Measurements from ENCODE around the gene WTAP.
"Not testable (repeated sequence)": the region's sequence is repeated elsewhere in the genome, so short reads cannot be mapped to it uniquely, and the experiment has no call there.

Gene WTAP

DNA sequence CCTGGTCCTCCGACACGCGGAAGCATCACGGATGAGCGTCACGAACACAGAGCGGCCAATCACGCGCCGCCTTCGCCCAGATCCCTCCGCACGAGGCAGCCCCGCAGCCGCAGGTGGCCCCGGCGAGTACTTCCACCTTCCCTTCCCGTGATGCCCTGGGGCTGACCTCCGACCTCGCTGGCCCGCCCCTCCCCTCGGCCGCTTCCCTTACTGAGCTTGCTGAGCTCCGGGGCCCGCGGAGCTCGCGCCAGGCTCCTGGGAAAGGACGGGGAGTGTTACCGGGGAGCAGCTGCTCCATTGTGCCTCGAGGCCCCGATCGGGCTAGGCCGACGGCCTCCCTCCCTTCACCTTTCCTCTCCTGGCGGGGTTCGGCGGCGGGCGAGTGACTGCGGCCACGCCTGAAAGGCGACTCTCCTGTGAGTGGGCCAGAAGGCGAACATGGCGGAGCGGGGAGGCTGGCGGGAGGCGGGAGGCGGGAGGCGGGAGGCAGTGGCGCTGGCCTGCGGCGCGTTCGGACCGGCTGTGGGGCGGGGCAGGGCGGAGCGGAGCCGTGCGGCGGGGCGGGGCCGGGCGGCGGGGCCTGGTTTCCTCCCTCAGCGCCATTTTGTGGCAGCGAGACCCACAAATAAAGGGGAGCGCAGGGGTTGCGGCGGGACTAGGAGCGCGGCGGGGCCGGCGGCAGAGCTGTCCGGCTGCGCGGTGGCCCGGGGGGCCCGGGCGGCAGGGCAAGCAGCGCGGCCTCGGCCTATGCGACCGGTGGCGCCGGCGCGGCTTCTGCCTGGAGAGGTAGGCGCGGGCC is at the start of gene WTAP:
Gene WTAP, plus strand, starts transcription at position 589 of the 799 bp plus-strand sequence. CDS start 8,760 bp downstream, outside the sequence.
- DNase-seq = peak; percentile 97

GRCh38 chr6:159677506-159678165 is 49.7 kb upstream of the WTAP start:
- DNase-seq = no peak

GRCh38 chr6:159678574-159678973 is 48.7 kb upstream of the WTAP start:
- no peak for DNase-seq

DNA sequence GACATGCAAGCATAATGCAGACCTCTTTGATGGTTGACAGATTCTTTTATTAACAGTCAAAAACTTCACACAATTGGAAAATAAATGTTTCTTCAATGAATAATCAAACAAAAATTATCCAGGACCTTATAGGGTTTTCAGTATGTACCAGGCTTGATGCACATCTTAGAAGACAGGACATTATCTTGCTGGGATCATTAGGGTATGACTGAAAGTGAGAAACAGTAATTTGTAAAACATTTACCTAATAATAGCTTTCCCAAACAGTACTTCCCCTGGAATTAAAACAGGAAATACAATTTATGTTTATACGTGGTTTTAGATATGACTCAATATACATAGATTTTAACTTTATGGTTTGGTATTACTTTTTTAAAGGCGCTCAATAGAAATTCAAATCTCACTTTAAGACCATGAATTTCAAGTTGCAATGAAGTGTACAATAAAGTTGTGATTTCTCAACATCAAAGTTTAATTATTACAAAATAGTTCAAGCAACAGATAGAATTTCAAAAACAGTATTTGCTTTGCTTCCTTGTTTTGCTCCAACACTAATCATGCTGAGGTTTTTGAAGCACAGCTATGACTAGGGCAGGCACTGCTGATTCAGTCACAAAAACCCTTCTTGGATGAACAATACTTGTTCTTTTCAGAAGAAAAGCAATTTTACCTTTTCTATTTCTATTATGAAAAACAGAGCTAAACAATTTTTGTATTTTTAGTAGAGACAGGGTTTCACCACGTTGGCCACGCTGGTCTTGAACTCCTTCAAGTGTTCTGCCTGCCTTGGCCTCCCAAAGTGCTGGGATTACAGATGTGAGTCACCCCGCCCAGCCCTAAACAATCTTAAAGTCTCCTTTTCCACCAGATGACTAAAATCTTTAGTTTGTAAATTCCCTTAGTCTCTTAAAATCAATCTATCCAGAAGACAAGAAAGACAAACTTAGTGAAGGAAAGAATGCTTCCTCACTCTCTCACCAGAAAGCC is 47.9 kb upstream of the WTAP start:
- peak; percentile 52 for DNase-seq

GRCh38 chr6:159680104-159680503 is 47.2 kb upstream of the WTAP start:
- peak; percentile 30 for DNase-seq

DNA sequence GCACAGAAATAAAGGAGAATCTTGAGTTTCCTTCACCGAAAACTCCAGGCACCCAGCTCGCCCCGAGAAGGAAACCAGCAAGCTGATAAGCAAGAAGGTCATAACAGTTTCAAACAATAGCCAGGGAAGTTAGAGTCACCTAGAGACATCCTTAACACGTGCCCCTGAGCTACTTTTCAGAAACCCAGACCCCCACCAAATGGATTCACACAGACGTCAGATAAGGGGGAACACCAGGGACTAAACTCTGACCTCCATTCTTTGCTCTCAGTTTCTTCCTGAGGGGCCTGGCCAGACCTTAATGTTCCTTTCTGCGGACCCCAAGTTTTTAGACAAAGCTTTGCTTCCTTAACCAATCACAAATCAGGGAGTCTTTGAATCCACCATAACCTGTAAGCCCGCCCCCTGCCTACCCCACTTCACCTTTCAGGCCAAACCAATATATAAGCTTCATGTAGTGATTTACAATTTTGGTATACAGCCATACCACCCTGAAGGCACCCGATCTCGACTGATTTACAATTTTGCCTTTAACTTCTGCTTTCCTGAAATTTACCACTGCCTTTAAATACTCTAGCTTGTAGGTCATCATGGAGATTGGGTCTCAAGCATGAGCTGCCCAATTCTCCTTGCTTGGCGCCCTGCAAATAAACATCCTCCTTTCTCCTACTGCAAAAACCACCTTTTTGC is 46.0 kb upstream of the WTAP start:
- no peak for DNase-seq

- DNase-seq = peak; percentile 28
Measured at GRCh38 chr6:159682295-159682694, 45.0 kb upstream of the WTAP start.

DNA sequence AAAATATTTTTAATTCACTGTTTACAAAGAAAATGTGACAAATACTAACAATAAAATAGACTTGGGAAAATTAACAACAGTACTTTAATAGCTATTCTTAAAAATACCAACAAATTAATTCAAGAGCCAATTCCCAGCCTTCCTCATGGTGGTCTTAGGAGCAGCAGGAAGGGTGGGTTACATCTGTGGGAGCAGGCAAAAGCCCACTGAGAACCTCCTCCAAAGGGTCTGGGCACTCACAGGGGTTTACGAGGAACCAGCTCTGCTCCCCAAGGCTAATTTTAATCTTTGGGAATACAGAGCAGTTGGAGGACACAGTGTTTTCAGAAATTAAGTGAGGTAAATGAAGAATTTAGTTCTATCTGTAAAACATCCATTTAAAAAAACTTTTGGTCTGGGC is 44.5 kb upstream of the WTAP start:
- no peak for DNase-seq

DNA sequence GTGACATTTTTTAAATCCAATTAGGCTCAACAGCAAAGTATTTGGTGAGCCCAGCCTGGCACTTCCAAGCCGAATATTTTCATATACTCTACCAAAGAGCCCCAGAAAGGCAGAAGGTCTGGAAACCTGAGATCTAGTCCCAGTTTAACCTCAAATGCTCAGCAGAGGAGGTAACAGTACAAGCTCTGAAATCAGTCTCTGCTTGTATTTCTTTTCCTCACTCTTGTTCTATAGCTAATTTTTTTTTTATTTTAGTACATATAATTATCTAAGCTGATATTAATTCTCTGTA is 43.3 kb upstream of the WTAP start:
- no peak for DNase-seq

GRCh38 chr6:159686040-159686439 is 41.3 kb upstream of the WTAP start:
- DNase-seq = no peak

DNA sequence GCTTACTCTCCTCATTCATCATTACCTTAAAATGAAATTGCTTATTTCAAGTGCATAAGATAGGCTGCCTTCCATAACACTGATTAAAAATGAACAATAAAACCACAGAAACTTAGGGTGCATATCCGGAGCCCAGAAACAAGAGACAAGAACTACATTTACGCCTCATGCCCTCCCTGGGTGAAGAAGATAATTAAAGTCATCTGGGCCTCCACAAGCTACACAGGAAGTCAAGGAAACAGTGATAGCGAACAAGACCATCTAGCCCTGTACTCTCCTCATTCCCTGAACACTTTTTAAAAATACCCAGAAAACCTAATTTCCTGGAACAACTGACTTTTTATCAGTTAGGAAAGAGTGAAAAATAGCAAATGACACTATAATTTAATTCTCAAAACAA is 40.6 kb upstream of the WTAP start:
- peak; percentile 37 for DNase-seq

GRCh38 chr6:159687341-159687740 is 40.0 kb upstream of the WTAP start:
- no peak for DNase-seq

DNA sequence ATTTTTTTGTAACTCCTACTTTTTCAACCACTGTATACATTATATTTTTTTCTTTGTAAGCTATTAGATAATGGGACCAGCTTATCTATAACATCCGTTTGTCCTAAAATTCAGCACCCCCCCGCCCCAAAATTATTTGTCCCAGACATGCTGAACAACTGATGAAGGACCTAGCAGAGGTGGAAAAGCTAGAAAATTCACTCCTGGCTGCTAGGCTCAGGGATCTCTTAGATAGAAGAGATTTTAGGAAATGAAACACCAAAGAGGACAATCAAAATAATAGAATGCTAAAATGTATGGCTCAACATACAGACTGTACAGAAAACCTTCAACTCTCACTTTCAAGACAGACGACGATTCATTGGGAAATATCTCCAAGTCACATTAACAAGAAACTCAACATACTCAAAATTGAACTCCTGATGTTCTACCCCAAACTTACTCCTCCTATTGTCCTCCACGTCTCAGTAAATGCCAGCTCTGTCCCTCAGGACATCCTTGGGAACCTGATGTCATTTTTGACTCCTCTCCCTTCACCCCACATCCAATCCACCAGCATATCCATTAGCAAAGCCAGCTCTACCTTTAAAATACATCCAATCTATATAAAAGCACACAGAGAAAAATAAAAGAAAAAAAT is 38.9 kb upstream of the WTAP start:
- DNase-seq = no peak

GRCh38 chr6:159689001-159689400 is 38.3 kb upstream of the WTAP start:
- no peak for DNase-seq

GRCh38 chr6:159690135-159690534 is 37.2 kb upstream of the WTAP start:
- not testable (repeated sequence) for DNase-seq

GRCh38 chr6:159691133-159691962 is 36.0 kb upstream of the WTAP start:
- DNase-seq = peak; percentile 69

DNA sequence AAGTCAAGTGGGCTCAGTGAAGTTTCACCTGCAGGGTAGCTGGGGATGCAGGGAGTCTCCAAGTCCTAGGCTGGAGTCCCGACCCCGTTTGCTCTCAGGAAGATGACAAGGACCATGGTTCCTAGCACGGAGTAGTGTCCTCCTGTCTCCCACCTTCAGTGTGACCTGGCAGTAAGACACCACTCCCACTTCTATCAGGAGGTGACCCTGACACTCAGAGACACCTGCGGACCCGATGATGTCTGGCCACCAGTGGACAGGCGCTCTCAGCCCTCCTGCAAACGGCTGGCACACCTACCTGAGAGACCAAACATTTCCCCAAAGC is 35.4 kb upstream of the WTAP start:
- DNase-seq = no peak

- DNase-seq = peak; percentile 72
Measured at GRCh38 chr6:159692303-159693127, 34.8 kb upstream of the WTAP start.

DNA sequence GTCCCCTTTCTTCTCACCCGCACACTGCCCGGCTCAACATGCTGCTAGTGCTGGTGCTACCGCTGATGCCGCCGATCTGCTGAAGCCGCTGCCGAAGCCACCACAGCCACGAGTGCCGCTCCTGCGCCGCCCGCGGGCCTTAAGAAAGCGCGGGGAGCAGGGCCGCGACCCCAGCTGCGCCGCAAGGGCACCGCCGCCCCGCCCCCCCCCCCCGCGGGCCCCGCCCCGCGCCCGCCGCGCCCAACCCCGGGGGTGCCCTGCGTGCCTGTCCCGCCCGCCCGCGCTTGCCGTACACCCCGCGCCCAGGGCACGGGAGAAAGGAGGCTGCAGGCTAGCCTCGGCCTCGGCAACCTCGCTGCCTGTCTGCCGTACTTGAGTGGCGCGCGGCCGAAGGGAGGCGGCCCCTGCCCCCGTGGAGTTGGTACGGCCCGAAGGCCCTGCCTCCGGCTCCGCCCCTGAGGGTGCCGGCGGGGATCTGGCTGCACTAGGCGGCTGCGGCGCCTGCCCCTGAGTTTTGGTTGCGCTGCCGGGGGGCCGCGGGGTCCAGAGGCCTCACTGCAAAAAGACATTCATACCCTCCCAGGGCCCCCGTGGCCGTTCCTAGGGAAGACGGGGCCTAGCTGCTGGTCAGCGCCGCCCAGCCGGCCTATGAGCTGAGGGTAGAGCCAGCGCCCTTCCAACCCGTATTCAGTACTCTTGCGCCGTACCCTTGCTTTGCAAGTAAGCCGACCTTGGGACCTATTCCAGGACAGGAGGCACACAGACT is 34.0 kb upstream of the WTAP start, which contains the start of gene SOD2:
Gene SOD2, minus strand, starts transcription at position 114 of the 766 bp plus-strand sequence. Its CDS starts 74 bp downstream, at position 40.
- DNase-seq = peak; percentile 88
